ENCODE results near the gene PVALEF.

DNA sequence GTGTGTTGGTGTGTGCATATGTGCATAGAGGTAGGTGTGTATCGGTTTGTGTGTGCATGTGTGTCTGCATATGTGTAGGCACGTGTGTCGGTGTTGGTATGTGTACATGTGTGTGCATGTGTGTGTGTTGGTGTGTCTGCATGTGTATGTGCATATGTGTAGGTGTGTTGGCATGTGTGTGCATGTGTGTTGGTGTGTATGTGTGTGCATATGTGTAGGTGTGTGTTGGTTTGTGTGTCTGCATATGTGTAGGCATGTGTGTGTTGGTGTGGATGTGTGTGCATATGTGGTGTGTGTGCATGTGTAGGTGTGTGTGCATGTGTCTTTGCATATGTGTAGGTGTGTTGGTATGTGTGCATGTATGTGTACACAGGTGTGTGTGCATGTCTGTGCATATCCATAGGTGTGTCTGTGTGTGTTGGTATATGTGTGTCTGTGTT lies 4.6 kb downstream of the PVALEF start:
- TF ChIP-seq, protein P1, sequence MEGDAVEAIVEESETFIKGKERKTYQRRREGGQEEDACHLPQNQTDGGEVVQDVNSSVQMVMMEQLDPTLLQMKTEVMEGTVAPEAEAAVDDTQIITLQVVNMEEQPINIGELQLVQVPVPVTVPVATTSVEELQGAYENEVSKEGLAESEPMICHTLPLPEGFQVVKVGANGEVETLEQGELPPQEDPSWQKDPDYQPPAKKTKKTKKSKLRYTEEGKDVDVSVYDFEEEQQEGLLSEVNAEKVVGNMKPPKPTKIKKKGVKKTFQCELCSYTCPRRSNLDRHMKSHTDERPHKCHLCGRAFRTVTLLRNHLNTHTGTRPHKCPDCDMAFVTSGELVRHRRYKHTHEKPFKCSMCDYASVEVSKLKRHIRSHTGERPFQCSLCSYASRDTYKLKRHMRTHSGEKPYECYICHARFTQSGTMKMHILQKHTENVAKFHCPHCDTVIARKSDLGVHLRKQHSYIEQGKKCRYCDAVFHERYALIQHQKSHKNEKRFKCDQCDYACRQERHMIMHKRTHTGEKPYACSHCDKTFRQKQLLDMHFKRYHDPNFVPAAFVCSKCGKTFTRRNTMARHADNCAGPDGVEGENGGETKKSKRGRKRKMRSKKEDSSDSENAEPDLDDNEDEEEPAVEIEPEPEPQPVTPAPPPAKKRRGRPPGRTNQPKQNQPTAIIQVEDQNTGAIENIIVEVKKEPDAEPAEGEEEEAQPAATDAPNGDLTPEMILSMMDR (IDR thresholded peaks at IDR 0.05), result no peak
- no peak for TF ChIP-seq POLR2AphosphoS5 (IDR thresholded peaks at IDR 0.05)

Measured in gastroesophageal sphincter (tissue), 3 donors.